NCI-H2227 treated with DMSO at 0.1 percent for 48 hours (cell line): ENCODE measurements around the gene THUMPD1.
"Not testable (repeated sequence)": the region's sequence is repeated elsewhere in the genome, so short reads cannot be mapped to it uniquely, and the experiment has no call there.

Source experiments
- DNase-seq: peaks from one replicate; lab custom pipeline; 2025; lab: John Stamatoyannopoulos, UW

Gene THUMPD1

GRCh38 chr16:20741554-20742285 is at the start of gene THUMPD1:
Gene THUMPD1, minus strand, starts transcription at chr16:20741818. Its CDS starts 79 bp downstream, at chr16:20741739.
- peak; percentile 87 for DNase-seq

GRCh38 chr16:20789130-20789529 is 47.5 kb upstream of the THUMPD1 start:
- DNase-seq, result no peak

- no peak for DNase-seq
Observed at GRCh38 chr16:20784204-20784603, 42.6 kb upstream of the THUMPD1 start.

- no peak for DNase-seq
Observed at GRCh38 chr16:20782470-20782869, 40.9 kb upstream of the THUMPD1 start.

GRCh38 chr16:20781697-20782096 is 40.1 kb upstream of the THUMPD1 start:
- no peak for DNase-seq

GRCh38 chr16:20774703-20775362 is 33.2 kb upstream of the THUMPD1 start:
- peak; percentile 21 for DNase-seq

- no peak for DNase-seq
Observed at GRCh38 chr16:20773679-20774078, 32.1 kb upstream of the THUMPD1 start.

- no peak for DNase-seq
Observed at GRCh38 chr16:20768818-20769217, 27.2 kb upstream of the THUMPD1 start.

- no peak for DNase-seq
Observed at GRCh38 chr16:20768121-20768520, 26.5 kb upstream of the THUMPD1 start.

- DNase-seq, result no peak
Observed at GRCh38 chr16:20767577-20767976, 26.0 kb upstream of the THUMPD1 start.

- DNase-seq, result no peak
Observed at GRCh38 chr16:20766294-20766693, 24.7 kb upstream of the THUMPD1 start.

- DNase-seq, result no peak
Observed at GRCh38 chr16:20765732-20766131, 24.1 kb upstream of the THUMPD1 start.

- DNase-seq, result not testable (repeated sequence)
Observed at GRCh38 chr16:20764448-20764847, 22.8 kb upstream of the THUMPD1 start.

GRCh38 chr16:20763461-20764232 is 22.0 kb upstream of the THUMPD1 start, which contains the start of gene ACSM3:
Gene ACSM3, plus strand, starts transcription at chr16:20764014. Its CDS starts 6,021 bp downstream, at chr16:20770035.
- peak; percentile 48 for DNase-seq

GRCh38 chr16:20762404-20763123 is 20.9 kb upstream of the THUMPD1 start:
- DNase-seq, result no peak

GRCh38 chr16:20761175-20761574 is 19.6 kb upstream of the THUMPD1 start:
- DNase-seq, result no peak

- no peak for DNase-seq
Observed at GRCh38 chr16:20760346-20760745, 18.7 kb upstream of the THUMPD1 start.

GRCh38 chr16:20755799-20756198 is 14.2 kb upstream of the THUMPD1 start:
- DNase-seq, result not testable (repeated sequence)

GRCh38 chr16:20755238-20755637 is 13.6 kb upstream of the THUMPD1 start:
- DNase-seq, result no peak

GRCh38 chr16:20753727-20754126 is 12.1 kb upstream of the THUMPD1 start:
- DNase-seq, result no peak

GRCh38 chr16:20750558-20750957 is 8.9 kb upstream of the THUMPD1 start:
- no peak for DNase-seq

GRCh38 chr16:20749474-20749873 is 7.9 kb upstream of the THUMPD1 start:
- DNase-seq, result no peak
